ENCODE data around the gene PPP2R2C. TPM values are rescaled to one million over a fixed set of nuclear protein-coding genes. Genes with fewer than 3 reads are reported as not detected.

The PPP2R2C gene
- total RNA-seq, 2 donors from 2014 or later, result 0.66 to 0.78 TPM

DNA sequence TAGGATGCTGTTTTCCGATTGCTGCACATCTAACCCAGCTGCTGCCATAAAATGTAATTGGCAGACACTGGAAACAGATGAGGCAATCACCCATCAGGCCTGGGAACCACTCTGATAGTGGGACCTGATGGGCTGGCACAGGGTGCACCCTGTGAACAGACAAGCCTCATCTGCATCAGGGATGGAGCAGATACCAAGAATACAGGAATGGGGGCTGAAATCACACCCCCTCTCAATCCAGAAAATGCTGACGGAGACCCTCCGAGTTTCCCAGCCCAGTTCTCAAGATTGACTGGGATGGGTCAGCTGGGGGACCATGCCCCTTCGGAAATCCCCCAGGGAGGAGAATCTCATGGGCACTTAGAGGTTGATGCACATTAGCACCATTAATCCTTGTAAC, 28.8 kb upstream of the PPP2R2C start:
- Histone ChIP-seq H3K27me3 (no peaks in the 10 kb centered on the region), H3K27ac (no peak overlapping the region), H3K36me3 (replicated peaks in 1 of 2; ENCODE audit: insufficient read depth in 1 of 2, low read depth in 2 of 2) (no peaks in the 10 kb centered on the region), H3K4me1 (no peaks in the 10 kb centered on the region), H3K4me3 (no peak overlapping the region), H3K9me3 (peaks cover 0 to 4% (median 0%) of the 10 kb centered on the region in 3 donors)
- 56 to 66% methylated on average over 4 of the region's 4 CpGs for WGBS, 2 donors
- no peak for ATAC-seq
- intact Hi-C loops (cut with DNase I), result no loop called here
- DNase-seq, result no peak
- no peak for TF ChIP-seq POLR2A (IDR thresholded peaks at IDR 0.05)
- no peak for TF ChIP-seq CTCF (IDR thresholded peaks at IDR 0.05)

DNA sequence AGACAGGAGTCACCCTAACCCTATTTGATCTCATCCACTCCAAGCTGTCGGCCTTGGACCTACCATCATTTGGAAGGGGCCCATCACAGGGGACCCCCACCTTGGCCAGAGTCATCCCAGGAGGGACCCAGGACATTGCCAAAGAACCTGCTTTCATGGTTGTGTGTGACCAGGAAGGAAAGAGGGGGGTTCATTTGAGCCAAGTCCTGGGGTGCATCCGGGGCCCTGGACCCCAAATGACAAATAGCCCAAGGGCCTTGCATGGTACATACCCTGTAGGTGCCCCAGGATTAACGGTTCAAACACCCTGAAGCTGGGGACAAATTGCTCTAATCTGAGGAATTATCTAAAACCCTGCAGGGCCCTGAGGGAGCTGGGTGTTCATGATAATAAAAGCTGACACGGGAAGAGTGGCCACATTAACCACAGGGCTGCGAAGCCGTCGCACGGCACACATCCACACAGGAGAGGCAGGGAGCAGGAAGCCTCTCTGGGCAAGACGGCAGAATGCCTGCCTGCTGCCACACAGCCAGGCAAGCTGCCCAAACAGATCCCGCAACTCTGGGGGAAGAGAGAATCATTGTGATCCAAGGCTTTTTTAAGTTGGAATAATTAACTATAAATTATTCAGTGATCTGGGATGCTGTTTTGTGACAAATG, 28.2 kb upstream of the PPP2R2C start:
- Histone ChIP-seq H3K27me3 (no peaks in the 10 kb centered on the region), H3K9me3 (peaks cover 0 to 4% (median 0%) of the 10 kb centered on the region in 3 donors), H3K4me3 (no peak overlapping the region), H3K27ac (no peak overlapping the region), H3K36me3 (replicated peaks in 1 of 2; ENCODE audit: insufficient read depth in 1 of 2, low read depth in 2 of 2) (no peaks in the 10 kb centered on the region), H3K4me1 (no peaks in the 10 kb centered on the region)
- intact Hi-C loops (cut with DNase I), result no loop called here
- ATAC-seq (no peak), DNase-seq (no peak)
- 56 to 63% methylated on average over 10 of the region's 10 CpGs for WGBS, 2 donors
- TF ChIP-seq POLR2A (IDR thresholded peaks at IDR 0.05) (no peak), CTCF (IDR thresholded peaks at IDR 0.05) (no peak)

- H3K27me3 ChIP-seq, result no peaks in the 10 kb centered on the region
- H3K4me3 ChIP-seq, result no peak overlapping the region
- H3K9me3 ChIP-seq, result peaks cover 0 to 4% (median 0%) of the 10 kb centered on the region in 3 donors
- 52 to 62% methylated on average over 6 of the region's 6 CpGs for WGBS, 2 donors
- no peaks in the 10 kb centered on the region for H3K4me1 ChIP-seq
- ATAC-seq (no peak), DNase-seq (no peak)
- H3K36me3 ChIP-seq (replicated peaks in 1 of 2; ENCODE audit: insufficient read depth in 1 of 2, low read depth in 2 of 2), result no peaks in the 10 kb centered on the region
- no peak for TF ChIP-seq CTCF (IDR thresholded peaks at IDR 0.05)
- no peak for TF ChIP-seq POLR2A (IDR thresholded peaks at IDR 0.05)
- intact Hi-C loops (cut with DNase I), result no loop called here
- no peak overlapping the region for H3K27ac ChIP-seq
Measured at GRCh38 chr4:6499238-6499600, 26.8 kb upstream of the PPP2R2C start.

DNA sequence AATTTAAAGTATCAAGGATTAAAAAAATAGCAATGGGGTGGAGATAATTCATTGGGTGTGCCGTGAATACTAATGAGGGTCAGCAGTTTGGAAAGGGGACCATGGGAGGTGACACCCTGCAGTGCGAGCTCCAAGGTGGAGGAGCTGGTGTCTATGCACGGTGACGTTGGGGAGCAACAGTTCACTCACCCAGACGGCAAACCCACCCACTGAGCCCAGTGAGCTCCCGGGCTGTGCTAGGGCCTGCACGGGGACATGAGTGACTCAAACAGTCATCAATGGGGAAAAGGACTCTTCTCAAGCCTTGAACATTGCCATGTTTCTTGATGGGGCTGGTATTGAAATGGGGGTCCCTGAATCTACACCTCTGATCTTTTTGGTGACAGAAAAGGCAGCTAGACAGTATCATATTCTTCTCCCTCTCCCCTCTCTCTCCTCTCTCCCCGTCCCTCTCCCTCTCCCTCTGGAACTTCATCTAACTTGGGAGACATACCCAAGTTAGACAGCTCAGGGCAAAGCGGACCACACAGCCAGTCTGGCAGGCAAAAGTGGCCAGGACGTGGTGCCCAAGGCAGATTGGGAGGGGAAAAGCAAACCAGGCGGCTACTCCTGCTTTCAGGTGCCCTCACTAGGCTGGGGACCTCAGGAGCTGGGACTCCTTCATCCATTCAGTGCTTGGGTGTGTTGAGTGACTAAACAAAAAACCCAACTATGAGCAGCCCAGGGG, 26.3 kb upstream of the PPP2R2C start:
- ATAC-seq (no peak), DNase-seq (no peak)
- Histone ChIP-seq H3K4me3 (no peak overlapping the region), H3K9me3 (no peaks in the 10 kb centered on the region), H3K4me1 (peaks cover 4% of the 10 kb centered on the region), H3K27ac (no peak overlapping the region), H3K36me3 (replicated peaks in 1 of 2; ENCODE audit: insufficient read depth in 1 of 2, low read depth in 2 of 2) (no peaks in the 10 kb centered on the region), H3K27me3 (no peaks in the 10 kb centered on the region)
- 37 to 43% methylated on average over 11 of the region's 11 CpGs for WGBS, 2 donors
- intact Hi-C loops (cut with DNase I), result no loop called here
- TF ChIP-seq CTCF (IDR thresholded peaks at IDR 0.05), result no peak
- no peak for TF ChIP-seq POLR2A (IDR thresholded peaks at IDR 0.05)

Measured in body of pancreas (tissue), 4 donors.